A549 (cell line): Measurements from ENCODE around the gene PSMD12. TPM values are rescaled to one million over a fixed set of nuclear protein-coding genes. Genes with fewer than 3 reads are reported as not detected.
A peak's percentile ranks its signal among the peaks of the same experiment; 100 is the strongest.

Source experiments
- ATAC-seq, 2 experiments: fragments of 200-7000 bp in 1 of 2; fragments of >200 bp in 1 of 2; cut with Nextera tagmentation in 1 of 2; cut with Tn5 transposase in 1 of 2; 3 replicates each; pipeline versions ENCODE4 v1.8.0 to v1.9.1; 2018 to 2020; ENCODE audit warnings: mild to moderate bottlenecking in 1 of 2, moderate library complexity in 1 of 2
- CTCF ChIA-PET: fragments of 300-600 bp; sonication (Branson Sonifier 250); formaldehyde crosslinking; extraction: SDS; loops from one replicate; lab custom pipeline; 2021; ENCODE audit warnings: antibody characterized with exemption, inconsistent platforms; lab: Yijun Ruan, JAX
- POLR2A ChIA-PET: fragments of 350-600 bp; formaldehyde crosslinking; extraction: SDS; loops from one replicate; lab custom pipeline; 2021; ENCODE audit warnings: antibody characterized with exemption, inconsistent platforms; lab: Yijun Ruan, JAX
- DNase-seq, 2 experiments: peaks; one replicate each; pipeline versions ENCODE4 v3.0.0 to v3.0.0-alpha.2; 2011 to 2016; ENCODE audit warnings: low read depth in 1 of 2, low spot score in 1 of 2
- FAIRE-seq: peaks from 2 replicates; lab custom pipeline; 2011; peaks lifted over from hg19 to GRCh38; lab: Jason Lieb, UNC
- H3K27ac ChIP-seq, 2 experiments: fragments of >200 bp; sonication (Bioruptor Twin); formaldehyde crosslinking; 3 replicates each; pipeline ENCODE4 v1.5.1; 2016 to 2017
- H3K4me1 ChIP-seq: fragments of >200 bp; sonication (Bioruptor Twin); formaldehyde crosslinking; 3 replicates; pipeline ENCODE4 v1.6.1; 2016
- H3K4me2 ChIP-seq: fragments of >200 bp; sonication (Bioruptor Twin); formaldehyde crosslinking; 3 replicates; pipeline ENCODE4 v1.6.1; 2016
- H3K4me3 ChIP-seq: fragments of >200 bp; sonication (Bioruptor Twin); formaldehyde crosslinking; 3 replicates; pipeline ENCODE4 v1.5.1; 2016
- H3K9me3 ChIP-seq: fragments of >200 bp; sonication (Bioruptor Twin); formaldehyde crosslinking; 3 replicates; pipeline ENCODE4 v1.6.1; 2016
- BHLHE40 ChIP-seq: IDR thresholded peaks from 2 replicates; pipeline ENCODE4 v1.6.1; 2012; ENCODE audit warnings: low read depth, low read length, inconsistent platforms
- CBX8 ChIP-seq: fragments of 200-600 bp; sonication (generic); IDR thresholded peaks from 2 replicates; pipeline ENCODE4 v1.6.1; 2016
- CEBPB ChIP-seq, 2 experiments: fragments of >200 bp in 1 of 2; sonication (Bioruptor Twin) in 1 of 2; formaldehyde crosslinking in 1 of 2; IDR thresholded peaks; 2 replicates each; pipeline ENCODE4 v1.6.1; 2012 to 2016
- E2F6 ChIP-seq: IDR thresholded peaks from 2 replicates; pipeline ENCODE4 v1.6.1; 2012; ENCODE audit warnings: low read depth, borderline replicate concordance
- EHMT2 ChIP-seq: fragments of 200-600 bp; sonication (generic); IDR thresholded peaks from 2 replicates; pipeline ENCODE4 v1.6.1; 2016; ENCODE audit warnings: antibody characterized with exemption, low read depth, mild to moderate bottlenecking, moderate library complexity
- EP300 ChIP-seq, 2 experiments: fragments of >200 bp; sonication (Bioruptor Twin); formaldehyde crosslinking; IDR thresholded peaks; 2 replicates in 1 of 2; 3 replicates in 1 of 2; pipeline ENCODE4 v1.6.1; 2016 to 2017
- FOSB ChIP-seq: fragments of 250-450 bp; sonication (Bioruptor Pico); IDR thresholded peaks from 2 replicates; pipeline ENCODE4 v1.5.0; 2020; ENCODE audit warnings: mild to moderate bottlenecking, moderate library complexity
- FOSL2 ChIP-seq, 2 experiments: fragments of 450-650 bp in 1 of 2; fragments of >200 bp in 1 of 2; sonication (Bioruptor Twin) in 1 of 2; formaldehyde crosslinking; IDR thresholded peaks; 2 replicates each; pipeline versions ENCODE4 v1.5.0 to v1.6.1; 2016 to 2020; ENCODE audit warnings: mild to moderate bottlenecking in 1 of 2, moderate library complexity in 1 of 2
- GATA3 ChIP-seq: IDR thresholded peaks from 2 replicates; pipeline ENCODE4 v1.6.1; 2012; ENCODE audit warnings: borderline replicate concordance
- HDAC2 ChIP-seq: fragments of 200-600 bp; sonication (generic); IDR thresholded peaks from 2 replicates; pipeline ENCODE4 v1.6.1; 2016
- HOXA7 ChIP-seq: fragments of 250-450 bp; sonication (Bioruptor Pico); IDR thresholded peaks from 2 replicates; pipeline ENCODE4 v1.5.0; 2020; ENCODE audit warnings: mild to moderate bottlenecking, moderate library complexity
- HOXB5 ChIP-seq: fragments of 250-450 bp; sonication (Bioruptor Pico); IDR thresholded peaks from 2 replicates; pipeline ENCODE4 v1.5.0; 2020; ENCODE audit warnings: mild to moderate bottlenecking, moderate library complexity
- JUNB ChIP-seq: fragments of >200 bp; sonication (Bioruptor Twin); formaldehyde crosslinking; IDR thresholded peaks from 2 replicates; pipeline ENCODE4 v1.6.1; 2016
- KDM1A ChIP-seq: fragments of 200-600 bp; sonication (generic); IDR thresholded peaks from 2 replicates; pipeline ENCODE4 v1.6.1; 2016; ENCODE audit warnings: low read depth, mild to moderate bottlenecking
- KDM5A ChIP-seq: fragments of 200-600 bp; sonication (generic); IDR thresholded peaks from 2 replicates; pipeline ENCODE4 v1.6.1; 2016; ENCODE audit warnings: antibody characterized with exemption, mild to moderate bottlenecking
- MAZ ChIP-seq: fragments of 150-350 bp; IDR thresholded peaks from 2 replicates; pipeline ENCODE4 v1.6.1; 2014; ENCODE audit warnings: antibody characterized with exemption, low read depth, low read length, borderline replicate concordance
- MYC ChIP-seq: IDR thresholded peaks from 2 replicates; pipeline ENCODE4 v1.6.1; 2012; ENCODE audit warnings: mild to moderate bottlenecking, inconsistent platforms, low read length, improper control_type of control experiment, borderline replicate concordance
- NR3C1 ChIP-seq: fragments of >200 bp; sonication (Bioruptor Twin); formaldehyde crosslinking; IDR thresholded peaks from 3 replicates; pipeline ENCODE4 v1.6.1; 2017
- PBX3 ChIP-seq: IDR thresholded peaks from 2 replicates; pipeline ENCODE4 v1.6.1; 2012
- PHF8 ChIP-seq: fragments of 200-600 bp; sonication (generic); IDR thresholded peaks from 2 replicates; pipeline ENCODE4 v1.6.1; 2016; ENCODE audit warnings: low read depth, mild to moderate bottlenecking, antibody characterized with exemption, moderate library complexity, borderline replicate concordance
- RAD21 ChIP-seq, 2 experiments: fragments of >200 bp in 1 of 2; sonication (Bioruptor Twin) in 1 of 2; formaldehyde crosslinking in 1 of 2; IDR thresholded peaks in 1 of 2; conservative IDR thresholded peaks in 1 of 2; 2 replicates in 1 of 2; 3 replicates in 1 of 2; pipeline ENCODE4 v1.6.1; 2012 to 2018; ENCODE audit warnings: inconsistent platforms in 1 of 2
- RARB ChIP-seq: fragments of 250-450 bp; sonication (Bioruptor Pico); IDR thresholded peaks from 2 replicates; pipeline ENCODE4 v1.8.0; 2021; ENCODE audit warnings: mild to moderate bottlenecking, moderate library complexity
- TP53 ChIP-seq: fragments of 250-450 bp; sonication (Bioruptor Pico); IDR thresholded peaks from 2 replicates; pipeline ENCODE4 v1.5.0; 2021; ENCODE audit warnings: mild to moderate bottlenecking, moderate library complexity
- USF2 ChIP-seq: fragments of 450-650 bp; IDR thresholded peaks from 2 replicates; pipeline ENCODE4 v1.6.1; 2014; ENCODE audit warnings: antibody characterized with exemption
- ZNF302 ChIP-seq: fragments of 250-450 bp; sonication (Bioruptor Pico); IDR thresholded peaks from 2 replicates; pipeline ENCODE4 v1.9.0; 2021; ENCODE audit warnings: inconsistent platforms, mild to moderate bottlenecking, moderate library complexity
- whole genome bisulfite sequencing: methylation state at CpG from one replicate; pipeline ENCODE4 v1.1.6; 2017; ENCODE audit errors: missing lambda C conversion rate; 5-methylcytosine and 5-hydroxymethylcytosine counted together
- polyA plus RNA-seq, 4 experiments: library from polyadenylated mRNA; depleted of rRNA in 3 of 4; stranded (reverse); fragments of >200 nt; fragmentation: RNase III in 1 of 4; extraction: RNeasy Plus Mini Kit Qiagen cat#74134 plus additional on column Dnase treatment in 1 of 4; gene quantifications; 2 replicates in 3 of 4; 3 replicates in 1 of 4; pipeline ENCODE4 v1.2.3, GENCODE V29; 2011 to 2017
- TF ChIP-seq, protein P1 (sequence below): fragments of 250-450 bp; sonication (Bioruptor Pico); IDR thresholded peaks from 2 replicates; pipeline ENCODE4 v1.5.0; 2020; ENCODE audit warnings: low read depth, mild to moderate bottlenecking, moderate library complexity
- TF ChIP-seq, protein P2 (sequence below): fragments of >200 bp; sonication (Bioruptor Twin); formaldehyde crosslinking; IDR thresholded peaks from 3 replicates; pipeline ENCODE4 v1.5.1; 2016

Gene PSMD12
- polyA plus RNA-seq, 2 of the 4 experiments (the other 2 are of a cell fraction): 104 to 106 TPM

DNA sequence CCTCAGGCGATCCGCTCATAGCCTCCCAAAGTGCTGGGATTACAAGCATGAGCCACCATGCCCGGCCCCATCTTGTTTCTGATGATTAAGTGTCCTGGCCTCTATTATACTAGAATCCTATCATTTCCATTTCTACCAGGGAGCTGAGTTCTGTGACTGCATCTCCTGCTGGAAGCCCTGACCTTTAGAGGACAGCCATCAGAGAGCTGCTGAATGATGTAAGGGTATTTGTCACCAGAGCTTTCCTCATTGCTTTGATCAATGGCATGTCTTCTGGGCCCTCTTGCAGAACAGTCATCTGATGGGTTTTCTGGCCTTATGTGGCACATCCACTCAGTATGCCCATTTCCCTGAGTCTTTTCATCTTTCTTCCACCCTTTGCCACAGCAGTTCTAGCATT lies 39.9 kb downstream of the PSMD12 start:
- DNase-seq: no peak
- Histone ChIP-seq H3K27ac (no peak overlapping the region), H3K4me2 (no peak overlapping the region), H3K4me3 (no peak overlapping the region), H3K9me3 (peaks cover 5% of the 10 kb centered on the region; the same call in 1 of the 3 replicates), H3K4me1 (no peaks in the 10 kb centered on the region)
- TF ChIP-seq PBX3 (no peak), HOXB5 (no peak), KDM1A (no peak)
- no peak for FAIRE-seq
- ChIA-PET POLR2A (no interaction called here), CTCF (no interaction called here)
- no peak for ATAC-seq
- 40% methylated on average over 3 of the region's 3 CpGs for WGBS

DNA sequence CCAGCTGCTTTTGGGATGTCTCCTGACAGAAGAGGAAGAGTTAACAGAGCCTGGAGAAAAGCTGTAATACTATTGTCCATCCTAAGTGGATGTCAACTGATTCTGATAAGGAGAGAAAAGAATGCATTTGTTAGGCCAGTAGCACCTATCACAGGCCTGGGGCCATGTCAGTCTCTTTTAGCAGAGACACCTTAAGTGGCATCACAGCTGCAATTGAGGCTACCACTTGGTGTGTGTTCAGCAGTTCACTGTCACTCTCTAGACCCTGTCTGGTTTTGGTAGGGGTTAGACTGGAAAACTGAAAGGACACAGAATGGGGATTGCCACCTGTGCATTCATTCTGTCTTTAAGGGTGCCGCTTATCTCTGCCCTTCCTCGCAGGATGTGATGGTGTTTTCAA lies 42.0 kb downstream of the PSMD12 start:
- peaks cover 5% of the 10 kb centered on the region; the same call in 1 of the 3 replicates for H3K9me3 ChIP-seq
- H3K27ac ChIP-seq: no peak overlapping the region
- DNase-seq (no peak), FAIRE-seq (no peak)
- H3K4me3 ChIP-seq: no peak overlapping the region
- H3K4me2 ChIP-seq: no peak overlapping the region
- POLR2A ChIA-PET: no interaction called here
- WGBS: 95% methylated on average over 2 of the region's 2 CpGs
- TF ChIP-seq HDAC2 (no peak), RARB (no peak), PHF8 (no peak), JUNB (no peak), FOSL2 (IDR thresholded peaks at IDR 0.05) (no peak), FOSL2 (CRISPR knock-in tag; IDR thresholded peaks at IDR 0.05) (no peak), CBX8 (no peak), MYC (no peak), BHLHE40 (no peak), NR3C1 (no peak), E2F6 (no peak), PBX3 (no peak)
- TF ChIP-seq, protein P1, sequence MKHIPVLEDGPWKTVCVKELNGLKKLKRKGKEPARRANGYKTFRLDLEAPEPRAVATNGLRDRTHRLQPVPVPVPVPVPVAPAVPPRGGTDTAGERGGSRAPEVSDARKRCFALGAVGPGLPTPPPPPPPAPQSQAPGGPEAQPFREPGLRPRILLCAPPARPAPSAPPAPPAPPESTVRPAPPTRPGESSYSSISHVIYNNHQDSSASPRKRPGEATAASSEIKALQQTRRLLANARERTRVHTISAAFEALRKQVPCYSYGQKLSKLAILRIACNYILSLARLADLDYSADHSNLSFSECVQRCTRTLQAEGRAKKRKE (CRISPR knock-in tag): no peak
- TF ChIP-seq, all 56 proteins: peak for 0
- 0 out of 6 replicates have a peak, but pooled peaks of 1 of the 2 experiments have one; percentile 30 for ATAC-seq
- no peaks in the 10 kb centered on the region for H3K4me1 ChIP-seq
- CTCF ChIA-PET: interaction anchor here (1.6 kb wide), 1 partner anchor 31 kb away, joined by 4 read pairs; no protein-coding TSS in a partner anchor

DNA sequence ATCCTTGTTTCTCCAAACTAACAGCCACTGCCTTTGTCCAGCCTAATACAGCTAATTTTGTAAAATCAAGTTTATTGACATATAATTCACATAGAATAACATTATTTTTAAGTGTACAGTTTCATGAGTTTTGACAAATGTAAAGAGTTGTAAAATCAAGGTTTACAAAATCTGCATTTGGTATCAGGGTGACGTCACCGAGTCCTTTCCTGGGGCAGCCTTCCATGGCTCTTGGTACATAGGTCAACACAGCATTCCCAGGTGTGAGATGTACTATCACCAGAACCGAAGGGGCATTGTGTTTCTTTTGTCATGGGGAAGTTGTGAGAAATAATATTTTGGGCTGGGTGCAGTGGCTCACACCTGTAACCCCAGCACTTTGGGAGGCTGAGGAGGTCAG lies 42.9 kb downstream of the PSMD12 start:
- no peak for DNase-seq
- Histone ChIP-seq H3K9me3 (peaks cover 5% of the 10 kb centered on the region; the same call in 1 of the 3 replicates), H3K4me1 (no peaks in the 10 kb centered on the region), H3K4me2 (no peak overlapping the region), H3K4me3 (no peak overlapping the region), H3K27ac (no peak overlapping the region)
- no peak for ATAC-seq
- POLR2A ChIA-PET: no interaction called here
- WGBS: 69% methylated on average over 3 of the region's 3 CpGs
- no peak for FAIRE-seq
- TF ChIP-seq FOSB (CRISPR knock-in tag): no peak
- TF ChIP-seq EHMT2: no peak
- no peak for TF ChIP-seq HDAC2
- TF ChIP-seq HOXA7 (CRISPR knock-in tag): no peak
- no peak for TF ChIP-seq MAZ
- no peak for TF ChIP-seq ZNF302 (CRISPR knock-in tag)
- TF ChIP-seq HOXB5: no peak
- no peak for TF ChIP-seq USF2
- no peak for TF ChIP-seq TP53
- TF ChIP-seq KDM1A: no peak
- no peak for TF ChIP-seq CEBPB (IDR thresholded peaks at IDR 0.05)
- TF ChIP-seq GATA3: no peak
- no peak for TF ChIP-seq RAD21 (conservative IDR thresholded peaks at IDR 0.05 in 1 of 2, IDR thresholded peaks at IDR 0.05 in 1 of 2)
- TF ChIP-seq KDM5A: no peak
- TF ChIP-seq CBX8: no peak
- no peak for TF ChIP-seq EP300 (IDR thresholded peaks at IDR 0.05)
- TF ChIP-seq, protein P2, sequence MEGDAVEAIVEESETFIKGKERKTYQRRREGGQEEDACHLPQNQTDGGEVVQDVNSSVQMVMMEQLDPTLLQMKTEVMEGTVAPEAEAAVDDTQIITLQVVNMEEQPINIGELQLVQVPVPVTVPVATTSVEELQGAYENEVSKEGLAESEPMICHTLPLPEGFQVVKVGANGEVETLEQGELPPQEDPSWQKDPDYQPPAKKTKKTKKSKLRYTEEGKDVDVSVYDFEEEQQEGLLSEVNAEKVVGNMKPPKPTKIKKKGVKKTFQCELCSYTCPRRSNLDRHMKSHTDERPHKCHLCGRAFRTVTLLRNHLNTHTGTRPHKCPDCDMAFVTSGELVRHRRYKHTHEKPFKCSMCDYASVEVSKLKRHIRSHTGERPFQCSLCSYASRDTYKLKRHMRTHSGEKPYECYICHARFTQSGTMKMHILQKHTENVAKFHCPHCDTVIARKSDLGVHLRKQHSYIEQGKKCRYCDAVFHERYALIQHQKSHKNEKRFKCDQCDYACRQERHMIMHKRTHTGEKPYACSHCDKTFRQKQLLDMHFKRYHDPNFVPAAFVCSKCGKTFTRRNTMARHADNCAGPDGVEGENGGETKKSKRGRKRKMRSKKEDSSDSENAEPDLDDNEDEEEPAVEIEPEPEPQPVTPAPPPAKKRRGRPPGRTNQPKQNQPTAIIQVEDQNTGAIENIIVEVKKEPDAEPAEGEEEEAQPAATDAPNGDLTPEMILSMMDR: no peak
- TF ChIP-seq, all 56 proteins: peak for 0
- CTCF ChIA-PET: interaction anchor here (1.6 kb wide), 2 partner anchors 11 to 30 kb away, joined by 4 read pairs; no protein-coding TSS in a partner anchor
